HG03354 (cell line): ENCODE measurements around the gene ZMIZ1.
A peak's percentile ranks its signal among the peaks of the same experiment; 100 is the strongest.

Experiments used
- ATAC-seq: cut with Tn5 transposase; IDR thresholded peaks from one replicate; pipeline ENCODE4 v1.9.1; 2021; ENCODE audit warnings: mild to moderate bottlenecking; ENCODE audit not compliant: unreplicated experiment, poor library complexity, severe bottlenecking

The ZMIZ1 gene

GRCh38 chr10:79075418-79075817 lies 6.7 kb downstream of the ZMIZ1 start:
- no peak for ATAC-seq

- ATAC-seq = no peak
Measured at GRCh38 chr10:79077488-79078173, 8.9 kb downstream of the ZMIZ1 start.

DNA sequence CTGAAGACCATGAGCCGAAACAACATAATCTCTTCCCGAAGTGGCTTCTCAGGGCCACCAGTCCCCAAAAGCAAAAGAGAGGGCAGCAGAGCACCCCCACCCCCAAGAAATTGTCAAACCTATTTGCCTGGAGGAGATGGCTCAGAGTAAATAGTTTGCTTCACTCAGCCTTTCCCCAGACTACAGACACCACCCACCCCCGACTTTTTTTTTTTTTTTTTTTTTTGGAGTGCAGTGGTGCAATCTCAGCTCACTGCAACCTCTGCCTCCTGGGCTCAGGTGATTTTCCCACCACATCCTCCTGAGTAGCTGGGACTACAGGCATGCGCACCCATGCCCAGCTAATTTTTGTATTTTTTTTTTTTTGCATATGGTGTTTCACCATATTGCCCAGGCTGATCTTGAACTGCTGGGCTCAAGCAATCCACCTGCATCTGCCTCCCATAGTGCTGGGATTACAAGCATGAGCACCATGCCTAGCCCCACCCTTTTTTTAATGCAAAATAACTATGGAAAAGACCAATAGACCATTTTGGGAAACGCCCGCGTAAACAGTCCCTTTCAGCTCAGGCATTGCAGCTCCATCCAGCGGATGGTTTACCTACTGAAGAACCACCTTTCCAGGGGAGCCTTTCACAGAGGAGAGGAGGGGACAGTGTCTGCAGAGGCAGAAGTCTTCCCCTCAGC lies 9.7 kb downstream of the ZMIZ1 start:
- no peak for ATAC-seq

DNA sequence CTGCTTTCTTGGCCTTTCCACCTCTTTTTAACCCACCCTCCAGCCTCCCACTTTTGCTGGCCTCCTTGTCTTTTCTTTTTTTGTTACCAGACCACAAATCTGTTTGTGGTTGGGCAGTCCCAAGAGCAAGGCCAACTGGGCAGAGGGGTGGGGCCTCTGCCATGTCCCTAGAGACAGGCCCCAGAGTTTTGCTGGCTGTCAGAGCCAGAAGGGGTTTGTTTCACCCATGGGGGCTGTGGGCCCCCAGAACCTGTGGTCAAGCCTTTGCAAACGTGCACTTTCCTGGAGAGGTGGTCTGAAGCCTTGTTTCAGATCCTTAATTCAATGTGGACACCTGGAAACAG lies 10.3 kb downstream of the ZMIZ1 start:
- no peak for ATAC-seq

GRCh38 chr10:79079490-79080355 lies 11.0 kb downstream of the ZMIZ1 start:
- ATAC-seq = no peak

- no peak for ATAC-seq
Measured at GRCh38 chr10:79081353-79082034, 12.7 kb downstream of the ZMIZ1 start.

DNA sequence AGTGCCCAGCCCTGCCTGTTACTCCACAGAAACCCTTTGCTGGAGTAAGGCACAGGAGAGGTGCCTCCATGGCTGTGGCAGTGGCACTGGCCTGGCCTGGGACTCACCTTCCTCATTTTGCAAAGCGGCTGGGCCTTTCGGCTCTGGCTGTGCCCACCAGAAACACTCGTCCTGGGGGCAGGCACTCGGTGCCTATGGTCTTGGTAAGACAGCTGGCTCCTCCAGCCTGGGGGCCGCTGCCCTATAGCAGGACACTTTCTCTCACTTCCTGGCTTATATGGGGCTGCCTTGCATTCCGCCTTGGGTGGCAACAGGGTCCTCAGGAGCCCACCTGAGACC lies 13.2 kb downstream of the ZMIZ1 start:
- no peak for ATAC-seq

DNA sequence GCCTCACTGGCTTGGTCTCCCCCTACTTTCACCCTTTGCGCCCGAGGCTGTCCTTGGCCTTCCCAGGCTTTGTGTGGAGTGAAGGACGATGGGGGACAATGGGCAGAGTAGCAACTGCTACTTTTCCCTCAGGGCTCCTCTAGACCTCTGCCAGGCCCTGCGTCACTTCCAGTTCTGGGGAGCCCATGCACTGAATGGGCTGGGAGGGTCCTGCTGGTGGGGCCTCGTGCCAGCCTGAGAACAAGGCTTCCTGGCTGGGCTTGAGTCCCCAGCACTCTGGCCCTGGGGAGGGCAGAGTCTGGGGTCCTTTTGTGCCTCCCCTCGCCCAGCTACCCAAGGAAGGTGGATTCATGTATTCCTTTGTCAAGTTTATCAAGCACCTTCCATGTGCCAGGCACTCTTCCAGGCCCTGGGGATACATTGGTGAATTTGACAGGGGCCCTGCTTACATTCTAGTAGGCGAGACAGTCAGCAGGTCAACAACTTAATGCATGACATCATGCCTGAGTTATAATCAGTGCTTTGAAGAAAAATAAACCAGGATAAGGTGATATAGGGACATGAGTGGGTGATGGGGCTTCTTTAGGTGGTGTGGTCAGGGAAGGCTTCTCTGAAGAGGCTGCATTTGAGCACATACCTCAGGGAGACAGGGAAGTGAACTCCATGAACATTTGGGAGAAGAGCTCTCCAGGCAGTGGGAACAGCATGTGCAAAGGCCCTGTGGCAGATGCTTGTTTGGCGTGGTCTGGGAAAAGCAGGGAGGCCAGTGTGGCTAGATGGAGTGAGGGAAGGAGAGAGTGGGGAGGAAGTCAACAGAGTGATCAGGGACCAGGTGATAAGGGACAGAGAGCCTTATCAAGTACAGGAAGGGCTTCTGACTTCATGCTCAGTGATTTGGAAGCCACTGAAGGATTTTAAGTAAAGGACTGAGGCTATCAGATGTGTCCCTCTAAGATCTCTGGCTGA lies 14.1 kb downstream of the ZMIZ1 start:
- ATAC-seq = no peak

DNA sequence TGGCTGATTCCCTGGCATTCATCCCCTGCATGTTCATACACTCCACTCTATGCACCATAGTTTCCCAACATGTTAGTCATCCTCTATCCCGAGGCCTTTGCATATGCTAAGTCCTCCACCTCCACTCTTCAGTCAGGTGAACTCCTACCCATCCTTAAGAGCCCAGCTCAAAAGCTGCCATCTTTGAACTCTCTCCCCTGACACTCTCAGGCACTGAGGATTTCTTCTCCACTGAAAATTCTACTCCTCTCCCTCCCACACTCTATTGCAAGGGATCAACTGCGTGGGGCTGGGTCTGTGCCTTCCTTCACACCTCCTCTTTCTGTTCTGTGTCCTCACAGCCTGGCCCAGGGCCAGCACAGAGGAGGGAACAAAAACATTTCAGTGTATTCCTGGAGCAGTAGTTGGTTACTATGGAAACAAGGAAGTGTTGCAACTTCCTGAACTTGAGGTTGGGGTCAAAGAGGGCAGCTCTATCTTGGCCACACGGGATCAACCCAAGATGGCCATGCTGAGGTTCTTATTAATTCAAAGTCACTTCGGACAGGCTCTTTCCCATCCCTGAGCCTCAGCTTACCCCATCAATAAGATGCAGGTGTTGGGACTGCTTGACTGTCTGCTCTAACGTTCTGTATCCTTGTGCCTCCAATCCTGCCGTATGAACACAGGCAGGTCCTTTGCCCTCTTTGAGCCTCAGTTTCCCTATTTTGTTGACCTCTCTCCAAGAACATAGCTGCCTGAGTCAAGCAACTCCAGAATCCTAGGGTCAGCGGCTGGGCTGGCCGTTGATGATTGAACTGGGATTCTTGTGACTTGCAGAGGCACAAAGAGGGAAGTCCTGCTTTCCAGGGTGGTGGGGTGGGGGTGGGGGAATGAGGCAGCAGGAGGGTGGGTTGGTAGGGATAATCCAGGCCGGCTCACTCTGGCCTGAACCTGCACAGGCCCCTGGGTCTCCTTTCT lies 15.5 kb downstream of the ZMIZ1 start:
- peak; percentile 57 for ATAC-seq

- peak; percentile 55 for ATAC-seq
Measured at GRCh38 chr10:79084972-79085597, 16.3 kb downstream of the ZMIZ1 start.

DNA sequence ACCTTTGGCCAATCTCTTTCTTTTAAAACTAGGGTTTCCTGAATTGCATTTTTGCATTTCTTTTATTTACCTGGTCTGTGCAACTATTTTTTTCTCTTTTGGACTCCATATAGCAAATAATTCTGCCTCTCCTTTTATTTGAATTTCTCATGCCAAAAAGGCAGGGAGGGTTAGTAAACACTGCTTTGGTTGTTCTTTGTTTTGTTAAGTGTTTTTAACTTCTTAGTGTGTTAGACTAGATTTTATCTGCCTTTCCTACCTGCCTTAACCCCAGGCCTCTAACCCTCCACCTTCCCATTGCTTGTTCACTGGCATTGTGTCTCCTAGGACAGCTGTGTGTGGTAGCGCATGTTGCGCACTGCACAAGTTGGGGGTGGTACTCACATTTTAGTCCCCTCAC lies 18.1 kb downstream of the ZMIZ1 start:
- no peak for ATAC-seq

GRCh38 chr10:79087721-79088120 lies 19.0 kb downstream of the ZMIZ1 start:
- ATAC-seq = no peak

- ATAC-seq = no peak
Measured at GRCh38 chr10:79088176-79088575, 19.4 kb downstream of the ZMIZ1 start.

GRCh38 chr10:79088613-79089355 lies 20.0 kb downstream of the ZMIZ1 start:
- no peak for ATAC-seq

- no peak for ATAC-seq
Measured at GRCh38 chr10:79089632-79090031, 20.9 kb downstream of the ZMIZ1 start.

- no peak for ATAC-seq
Measured at GRCh38 chr10:79090134-79090803, 21.5 kb downstream of the ZMIZ1 start.
